A549 (cell line): Measurements from ENCODE around the gene PHRF1. TPM values are rescaled to one million over a fixed set of nuclear protein-coding genes. Genes with fewer than 3 reads are reported as not detected.
"Not testable (repeated sequence)": the region's sequence is repeated elsewhere in the genome, so short reads cannot be mapped to it uniquely, and the experiment has no call there.

Experiments used
- ATAC-seq, 2 experiments: fragments of 200-7000 bp in 1 of 2; fragments of >200 bp in 1 of 2; cut with Nextera tagmentation in 1 of 2; cut with Tn5 transposase in 1 of 2; 3 replicates each; pipeline versions ENCODE4 v1.8.0 to v1.9.1; 2018 to 2020; ENCODE audit warnings: mild to moderate bottlenecking in 1 of 2, moderate library complexity in 1 of 2
- CTCF ChIA-PET: fragments of 300-600 bp; sonication (Branson Sonifier 250); formaldehyde crosslinking; extraction: SDS; loops from one replicate; lab custom pipeline; 2021; ENCODE audit warnings: antibody characterized with exemption, inconsistent platforms; lab: Yijun Ruan, JAX
- POLR2A ChIA-PET: fragments of 350-600 bp; formaldehyde crosslinking; extraction: SDS; loops from one replicate; lab custom pipeline; 2021; ENCODE audit warnings: antibody characterized with exemption, inconsistent platforms; lab: Yijun Ruan, JAX
- DNase-seq, 2 experiments: peaks; one replicate each; pipeline versions ENCODE4 v3.0.0 to v3.0.0-alpha.2; 2011 to 2016; ENCODE audit warnings: low read depth in 1 of 2, low spot score in 1 of 2
- FAIRE-seq: peaks from 2 replicates; lab custom pipeline; 2011; peaks lifted over from hg19 to GRCh38; lab: Jason Lieb, UNC
- H3K27ac ChIP-seq, 2 experiments: fragments of >200 bp; sonication (Bioruptor Twin); formaldehyde crosslinking; 3 replicates each; pipeline ENCODE4 v1.5.1; 2016 to 2017
- H3K4me1 ChIP-seq: fragments of >200 bp; sonication (Bioruptor Twin); formaldehyde crosslinking; 3 replicates; pipeline ENCODE4 v1.6.1; 2016
- H3K4me2 ChIP-seq: fragments of >200 bp; sonication (Bioruptor Twin); formaldehyde crosslinking; 3 replicates; pipeline ENCODE4 v1.6.1; 2016
- H3K4me3 ChIP-seq: fragments of >200 bp; sonication (Bioruptor Twin); formaldehyde crosslinking; 3 replicates; pipeline ENCODE4 v1.5.1; 2016
- H3K9me3 ChIP-seq: fragments of >200 bp; sonication (Bioruptor Twin); formaldehyde crosslinking; 3 replicates; pipeline ENCODE4 v1.6.1; 2016
- BCL3 ChIP-seq: fragments of >200 bp; sonication (Bioruptor Twin); formaldehyde crosslinking; IDR thresholded peaks from 3 replicates; pipeline ENCODE4 v1.6.1; 2016
- EHF ChIP-seq: fragments of 250-450 bp; sonication (Bioruptor Pico); IDR thresholded peaks from 2 replicates; pipeline ENCODE4 v1.5.0; 2020; ENCODE audit warnings: mild to moderate bottlenecking
- ESRRA ChIP-seq: fragments of 150-350 bp; IDR thresholded peaks from 2 replicates; pipeline ENCODE4 v1.6.1; 2014; ENCODE audit warnings: mild to moderate bottlenecking, low read length, borderline replicate concordance
- FOSB ChIP-seq: fragments of 250-450 bp; sonication (Bioruptor Pico); IDR thresholded peaks from 2 replicates; pipeline ENCODE4 v1.5.0; 2020; ENCODE audit warnings: mild to moderate bottlenecking, moderate library complexity
- FOSL2 ChIP-seq, 2 experiments: fragments of 450-650 bp in 1 of 2; fragments of >200 bp in 1 of 2; sonication (Bioruptor Twin) in 1 of 2; formaldehyde crosslinking; IDR thresholded peaks; 2 replicates each; pipeline versions ENCODE4 v1.5.0 to v1.6.1; 2016 to 2020; ENCODE audit warnings: mild to moderate bottlenecking in 1 of 2, moderate library complexity in 1 of 2
- HDAC2 ChIP-seq: fragments of 200-600 bp; sonication (generic); IDR thresholded peaks from 2 replicates; pipeline ENCODE4 v1.6.1; 2016
- HES2 ChIP-seq: fragments of >200 bp; sonication (Bioruptor Twin); formaldehyde crosslinking; IDR thresholded peaks from 2 replicates; pipeline ENCODE4 v1.6.1; 2016
- HOXA7 ChIP-seq: fragments of 250-450 bp; sonication (Bioruptor Pico); IDR thresholded peaks from 2 replicates; pipeline ENCODE4 v1.5.0; 2020; ENCODE audit warnings: mild to moderate bottlenecking, moderate library complexity
- JUN ChIP-seq, 2 experiments: fragments of >200 bp; sonication (Bioruptor Twin); formaldehyde crosslinking; IDR thresholded peaks; 2 replicates in 1 of 2; 3 replicates in 1 of 2; pipeline ENCODE4 v1.6.1; 2016 to 2017
- KDM5A ChIP-seq: fragments of 200-600 bp; sonication (generic); IDR thresholded peaks from 2 replicates; pipeline ENCODE4 v1.6.1; 2016; ENCODE audit warnings: antibody characterized with exemption, mild to moderate bottlenecking
- MAX ChIP-seq: IDR thresholded peaks from 2 replicates; pipeline ENCODE4 v1.6.1; 2012
- PHF8 ChIP-seq: fragments of 200-600 bp; sonication (generic); IDR thresholded peaks from 2 replicates; pipeline ENCODE4 v1.6.1; 2016; ENCODE audit warnings: low read depth, mild to moderate bottlenecking, antibody characterized with exemption, moderate library complexity, borderline replicate concordance
- RCOR1 ChIP-seq: fragments of 150-350 bp; IDR thresholded peaks from 2 replicates; pipeline ENCODE4 v1.6.1; 2014; ENCODE audit warnings: antibody characterized with exemption, low read length, low read depth
- REST ChIP-seq: fragments of 200-600 bp; sonication (generic); IDR thresholded peaks from 2 replicates; pipeline ENCODE4 v1.6.1; 2016; ENCODE audit warnings: antibody characterized with exemption, mild to moderate bottlenecking, moderate library complexity
- SMC3 ChIP-seq: fragments of >200 bp; sonication (Bioruptor Twin); formaldehyde crosslinking; IDR thresholded peaks from 3 replicates; pipeline ENCODE4 v1.6.1; 2018; ENCODE audit warnings: inconsistent platforms
- TFCP2L1 ChIP-seq: fragments of 250-450 bp; sonication (Bioruptor Pico); IDR thresholded peaks from 2 replicates; pipeline ENCODE4 v1.5.0; 2021; ENCODE audit warnings: mild to moderate bottlenecking
- ZNF302 ChIP-seq: fragments of 250-450 bp; sonication (Bioruptor Pico); IDR thresholded peaks from 2 replicates; pipeline ENCODE4 v1.9.0; 2021; ENCODE audit warnings: inconsistent platforms, mild to moderate bottlenecking, moderate library complexity
- WGBS: methylation state at CpG from one replicate; pipeline ENCODE4 v1.1.6; 2017; ENCODE audit errors: missing lambda C conversion rate; 5-methylcytosine and 5-hydroxymethylcytosine counted together
- polyA plus RNA-seq, 4 experiments: library from polyadenylated mRNA; depleted of rRNA in 3 of 4; stranded (reverse); fragments of >200 nt; fragmentation: RNase III in 1 of 4; extraction: RNeasy Plus Mini Kit Qiagen cat#74134 plus additional on column Dnase treatment in 1 of 4; gene quantifications; 2 replicates in 3 of 4; 3 replicates in 1 of 4; pipeline ENCODE4 v1.2.3, GENCODE V29; 2011 to 2017

Gene PHRF1
- polyA plus RNA-seq, 2 of the 4 experiments (the other 2 are of a cell fraction) = 10.8 to 25.3 TPM

- no peak for TF ChIP-seq HOXA7
- TF ChIP-seq EHF = no peak
- no peak for TF ChIP-seq FOSB (CRISPR knock-in tag)
- no peak for TF ChIP-seq PHF8
- TF ChIP-seq MAX = no peak
- no peak for TF ChIP-seq JUN (IDR thresholded peaks at IDR 0.05)
These were observed 69.3 kb downstream of the PHRF1 start (continued) for GRCh38 chr11:645536-645935.

GRCh38 chr11:646214-646613 lies 69.9 kb downstream of the PHRF1 start:
- H3K9me3 ChIP-seq = no peaks in the 10 kb centered on the region
- H3K4me1 ChIP-seq = peaks cover 9% of the 10 kb centered on the region; the same call in 2 of the 3 replicates
- no peak overlapping the region for H3K4me3 ChIP-seq
- DNase-seq = no peak
- H3K27ac ChIP-seq = no peak overlapping the region
- no peak for ATAC-seq
- no peak for FAIRE-seq
- POLR2A ChIA-PET = interaction anchor here (1.0 kb wide), 1 partner anchor 9 kb away, joined by 3 read pairs; no protein-coding TSS in a partner anchor
- 95% methylated on average over 14 of the region's 14 CpGs for WGBS
- H3K4me2 ChIP-seq = no peak overlapping the region
- CTCF ChIA-PET = interaction anchor here (0.6 to 1.5 kb wide), 3 partner anchors 9 to 14 kb away, joined by 4 to 5 read pairs (median 4); no protein-coding TSS in a partner anchor
- TF ChIP-seq ZNF302 (CRISPR knock-in tag) (no peak), RCOR1 (no peak), SMC3 (no peak), HDAC2 (no peak), BCL3 (no peak), REST (no peak), KDM5A (no peak), FOSL2 (IDR thresholded peaks at IDR 0.05) (no peak), FOSL2 (CRISPR knock-in tag; IDR thresholded peaks at IDR 0.05) (no peak), FOSB (CRISPR knock-in tag) (no peak), HES2 (no peak), JUN (IDR thresholded peaks at IDR 0.05) (no peak), TFCP2L1 (CRISPR knock-in tag) (no peak), ESRRA (no peak)

GRCh38 chr11:647672-648158 lies 71.4 kb downstream of the PHRF1 start:
- CTCF ChIA-PET = interaction anchor here (0.6 to 1.6 kb wide), 3 partner anchors 11 to 155 kb away, joined by 3 read pairs; no protein-coding TSS in a partner anchor
- FAIRE-seq = not testable (repeated sequence)

More at GRCh38 chr11:647672-648158, 71.4 kb downstream of the PHRF1 start:
- H3K4me1 ChIP-seq, H3K9me3 ChIP-seq, ATAC-seq, H3K27ac ChIP-seq, H3K4me3 ChIP-seq, POLR2A ChIA-PET, H3K4me2 ChIP-seq, DNase-seq: not testable (repeated sequence)
- 94% methylated on average over 11 of the region's 14 CpGs for WGBS
